Right lung (tissue), 5 donors: Measurements from ENCODE around the gene EGLN3. TPM values are rescaled to one million over a fixed set of nuclear protein-coding genes. Genes with fewer than 3 reads are reported as not detected.

ENCODE experiments used
- DNase-seq, 2 donors: peaks; one replicate each; pipeline ENCODE4 v3.0.0-alpha.2; 2013
- polyA plus RNA-seq, 5 donors: library from polyadenylated mRNA; unstranded; fragments of 120-200 nt; gene quantifications; one replicate each; pipeline versions ENCODE4 v1.2.1 to v1.2.3, GENCODE V29; 2013; ENCODE audit warnings: inconsistent platforms in 1 of 5, low replicate concordance in 1 of 5; ENCODE audit not compliant: insufficient read length in 5 of 5, insufficient read depth in 1 of 5

Gene EGLN3
- polyA plus RNA-seq, 5 donors, result 19.1 to 91.5 (median 43.7) TPM

DNA sequence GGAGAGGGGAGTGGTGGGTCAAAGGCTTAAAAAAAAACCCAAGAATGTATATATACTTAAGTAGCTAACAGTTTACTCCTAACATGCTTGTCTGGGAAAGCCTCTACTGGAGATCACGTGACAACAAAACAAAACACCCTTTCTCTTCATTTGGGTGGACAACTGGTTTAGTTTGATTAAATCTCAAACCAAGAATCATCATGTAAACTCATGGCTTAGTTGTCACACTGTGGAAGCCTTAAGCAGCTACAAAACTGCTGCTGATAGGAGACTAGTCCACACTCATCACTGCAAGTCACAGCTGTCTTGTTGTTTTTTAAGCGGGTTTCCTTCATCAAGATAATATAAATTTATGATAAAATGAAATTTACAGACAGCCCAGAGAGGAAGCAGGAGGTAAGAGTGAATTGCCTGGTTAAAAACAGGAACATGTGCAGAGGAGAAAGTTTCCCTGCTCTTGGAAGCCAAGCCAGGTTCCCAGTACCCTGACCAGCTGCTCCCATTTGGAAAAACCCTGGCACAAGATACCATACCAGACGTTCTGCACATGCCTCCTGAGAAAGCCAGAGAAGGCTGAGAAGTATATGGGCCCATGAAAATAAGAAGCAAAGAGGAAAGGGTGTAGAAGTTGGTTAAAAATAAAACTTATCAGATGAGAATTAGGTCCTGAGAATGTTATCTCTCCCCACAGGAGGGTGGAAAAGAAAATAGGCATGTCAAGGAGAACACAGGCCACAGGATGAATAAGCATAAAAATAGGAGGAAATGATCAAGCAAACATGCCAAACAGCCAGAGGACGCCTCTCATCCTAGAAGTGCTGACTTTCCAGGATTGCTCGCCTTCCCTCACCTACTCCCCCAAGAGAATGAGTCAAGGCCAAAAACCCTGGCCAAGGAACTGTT lies 34.0 kb downstream of the EGLN3 start:
- DNase-seq, result no peak

DNA sequence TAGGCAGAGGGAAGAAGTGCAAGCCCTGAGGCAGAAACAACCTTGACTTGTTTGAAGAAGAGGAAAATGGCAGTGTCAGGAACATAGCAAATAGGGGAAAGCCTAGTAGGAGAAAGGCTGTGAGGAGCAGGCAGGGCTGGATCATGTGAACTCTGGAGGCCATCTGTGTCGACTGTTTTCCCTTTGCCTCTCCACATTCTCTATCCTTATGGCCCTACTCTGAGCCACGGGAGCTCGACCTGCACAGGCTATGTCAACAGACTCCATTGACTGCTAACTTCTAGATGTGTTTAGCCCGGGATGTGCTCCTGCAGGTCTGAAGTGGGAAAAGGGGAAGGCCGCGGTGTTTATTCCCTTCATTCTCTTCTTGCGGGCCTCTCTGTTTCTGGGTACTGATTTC lies 35.2 kb downstream of the EGLN3 start:
- no peak for DNase-seq

DNA sequence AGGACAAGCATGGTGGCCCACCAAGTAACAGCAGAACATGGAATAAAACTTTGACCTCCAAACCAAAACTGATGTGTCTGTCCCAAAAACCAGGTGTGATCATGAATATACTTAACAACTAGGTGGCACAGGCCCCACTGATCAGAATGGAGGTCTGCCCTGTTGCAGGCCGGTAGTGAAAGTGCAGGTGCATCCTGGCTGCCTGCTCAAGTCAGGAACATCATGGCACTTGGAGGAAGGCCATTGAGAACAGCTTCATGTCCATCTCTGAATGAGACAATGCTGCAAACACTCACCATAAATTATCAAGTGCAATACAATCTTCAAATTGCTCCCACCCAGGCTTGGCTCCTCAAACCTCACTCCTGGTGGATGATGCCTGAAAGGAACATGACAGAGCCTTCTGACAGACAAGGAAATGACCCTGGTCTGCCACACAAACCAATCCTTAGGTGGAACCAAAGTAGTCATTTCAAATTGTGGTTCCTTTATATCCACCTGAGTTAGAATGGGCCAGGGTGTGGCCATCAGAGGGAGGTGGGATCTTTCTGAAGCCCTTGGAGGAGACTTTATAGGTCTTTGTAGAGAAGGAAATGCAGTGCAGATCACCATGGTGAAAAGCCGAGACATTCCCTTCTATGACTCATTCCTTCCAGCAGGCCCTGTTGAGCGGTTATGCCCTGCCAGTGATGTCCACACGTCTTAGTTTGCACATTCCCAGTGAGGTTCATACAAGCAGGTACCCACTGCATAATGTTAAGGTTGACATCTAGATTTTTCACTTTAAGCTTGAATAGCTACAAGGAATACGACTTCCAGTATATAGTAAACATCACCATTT lies 36.0 kb downstream of the EGLN3 start:
- no peak for DNase-seq

DNA sequence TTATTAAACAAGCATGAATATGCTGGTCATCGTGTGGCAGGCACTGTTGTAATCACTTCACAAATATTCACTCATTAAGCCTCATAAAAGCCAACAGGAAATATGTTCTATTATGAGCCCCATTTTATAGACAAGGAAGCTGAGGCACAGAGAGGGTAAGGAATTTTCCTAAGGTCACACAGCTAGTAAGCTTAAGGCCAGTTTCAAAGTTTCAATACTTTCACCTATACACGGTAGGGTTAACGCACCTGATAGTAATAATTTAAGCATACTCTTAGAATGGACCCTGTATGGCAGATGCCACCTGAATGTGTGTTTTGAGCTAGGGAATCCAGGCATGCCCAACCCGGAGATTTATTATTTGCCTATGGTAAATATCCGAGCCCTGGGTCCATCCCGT lies 39.8 kb downstream of the EGLN3 start:
- no peak for DNase-seq

DNA sequence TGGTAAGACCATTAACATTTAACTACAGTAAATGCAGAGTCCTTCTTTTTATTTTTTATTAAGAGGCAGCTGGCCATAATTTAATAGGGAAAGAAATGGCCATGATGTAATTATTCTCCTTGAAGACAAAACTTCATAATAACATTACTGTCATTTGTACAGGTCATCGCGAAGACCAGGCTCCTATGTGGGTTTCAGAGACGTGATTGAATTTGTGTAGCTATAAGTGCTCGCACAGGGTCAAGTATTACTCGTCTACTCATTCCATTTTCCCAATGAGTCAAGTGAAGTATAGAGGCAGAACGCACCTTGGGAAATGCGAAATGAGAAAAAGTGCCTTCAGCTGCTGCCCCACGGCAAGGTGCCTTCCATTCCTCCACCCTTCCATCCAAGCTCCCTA lies 40.4 kb downstream of the EGLN3 start:
- DNase-seq, result no peak

DNA sequence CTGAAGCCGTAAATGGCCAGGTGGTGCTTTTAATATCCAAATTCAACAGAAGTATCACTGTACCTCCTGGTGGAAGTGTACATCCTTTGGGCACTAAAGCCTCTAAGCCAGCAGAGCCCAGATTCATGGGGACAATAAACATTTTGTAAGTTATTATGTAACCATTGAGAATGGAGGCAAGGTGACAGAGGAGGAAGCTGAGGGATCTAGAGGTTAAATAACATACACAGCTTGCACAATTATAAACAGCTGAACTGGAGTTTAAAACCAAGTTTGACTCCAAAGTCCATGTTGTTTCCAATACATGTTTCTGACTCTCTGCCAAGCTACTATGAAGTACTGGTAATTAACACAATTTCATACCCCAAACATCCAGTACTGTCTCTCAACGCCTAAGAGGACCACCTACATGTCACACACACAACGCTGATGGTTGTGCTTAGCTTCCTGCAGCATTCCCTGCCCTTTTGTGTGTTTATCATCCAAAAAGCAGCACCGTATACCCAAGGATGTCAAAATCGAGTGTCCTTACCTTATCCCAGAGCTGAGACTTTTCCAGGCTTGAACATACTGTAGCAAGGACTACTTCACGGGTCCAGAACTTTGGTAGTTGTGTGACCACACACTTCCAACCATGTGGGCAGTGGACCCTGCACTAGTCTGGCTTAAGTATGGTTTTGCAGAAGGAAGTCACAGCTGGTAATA lies 41.3 kb downstream of the EGLN3 start:
- DNase-seq, result no peak

DNA sequence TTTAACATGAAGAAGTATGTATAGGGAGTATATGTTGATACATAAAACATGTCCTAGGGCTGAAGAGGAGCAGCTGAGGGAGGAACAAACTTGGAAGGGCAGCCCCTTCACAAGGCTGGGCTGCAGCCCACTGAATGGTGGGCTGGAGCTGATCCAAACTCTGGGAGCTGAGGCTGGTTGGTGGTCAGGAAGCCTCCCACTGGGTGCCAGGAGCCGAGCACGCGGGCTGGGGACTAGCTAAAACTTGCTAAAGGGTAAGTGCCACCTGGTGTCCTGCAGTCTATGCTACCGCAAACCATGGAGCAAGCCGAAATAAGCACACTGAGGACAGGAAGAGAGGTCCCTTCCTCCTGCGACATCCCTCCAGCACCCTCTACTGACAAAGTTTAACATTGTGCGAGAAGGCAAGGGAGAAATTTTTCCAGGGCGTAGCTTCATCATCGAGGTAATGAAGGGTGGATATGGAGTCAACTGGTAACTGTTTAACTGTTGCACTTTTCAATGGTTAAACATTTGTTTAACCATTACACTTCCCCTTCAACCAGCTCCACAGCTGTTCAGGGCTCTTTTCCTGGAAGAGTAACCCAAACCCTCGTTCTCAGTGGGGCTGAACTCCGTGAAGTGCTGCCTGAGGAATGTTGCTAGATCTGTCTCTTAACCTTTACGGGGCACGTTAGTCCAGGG lies 42.2 kb downstream of the EGLN3 start:
- DNase-seq, result no peak

DNA sequence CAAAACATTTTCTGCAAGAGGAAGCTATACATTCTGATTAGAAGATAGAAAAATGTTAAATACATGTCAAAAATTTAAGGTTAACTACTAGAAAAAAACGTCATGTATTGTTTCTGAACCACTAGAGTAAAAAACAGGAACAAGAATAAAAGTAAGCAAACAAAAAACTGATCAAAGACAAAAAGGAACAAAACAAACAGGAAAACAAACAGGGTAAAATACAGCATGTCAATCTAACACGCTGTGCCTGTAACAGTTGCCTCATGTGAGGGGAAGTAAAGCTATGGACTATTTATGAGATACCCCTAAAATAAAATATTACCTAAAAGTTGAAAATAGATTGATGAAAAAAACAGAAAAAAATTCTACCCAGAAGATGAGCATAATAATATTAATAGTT lies 43.9 kb downstream of the EGLN3 start:
- no peak for DNase-seq

DNA sequence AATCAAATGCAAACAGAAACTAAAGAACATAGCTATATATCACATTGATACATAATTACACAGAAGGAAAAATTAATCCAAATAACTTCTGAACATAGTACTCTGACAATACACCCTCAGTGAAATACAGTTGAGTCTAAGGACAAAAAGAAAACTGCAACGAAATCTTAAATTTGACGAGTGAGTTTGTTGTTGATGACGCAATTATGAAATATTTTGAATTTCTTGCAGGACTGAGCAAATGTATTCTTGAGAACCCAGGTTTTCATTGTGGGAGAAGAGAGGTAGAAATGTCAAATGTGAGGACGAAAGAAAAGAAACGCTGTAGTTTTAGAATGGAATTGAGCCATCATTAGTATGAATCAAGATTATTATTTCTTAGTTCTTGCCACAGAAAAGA lies 46.3 kb downstream of the EGLN3 start:
- DNase-seq, result no peak

DNA sequence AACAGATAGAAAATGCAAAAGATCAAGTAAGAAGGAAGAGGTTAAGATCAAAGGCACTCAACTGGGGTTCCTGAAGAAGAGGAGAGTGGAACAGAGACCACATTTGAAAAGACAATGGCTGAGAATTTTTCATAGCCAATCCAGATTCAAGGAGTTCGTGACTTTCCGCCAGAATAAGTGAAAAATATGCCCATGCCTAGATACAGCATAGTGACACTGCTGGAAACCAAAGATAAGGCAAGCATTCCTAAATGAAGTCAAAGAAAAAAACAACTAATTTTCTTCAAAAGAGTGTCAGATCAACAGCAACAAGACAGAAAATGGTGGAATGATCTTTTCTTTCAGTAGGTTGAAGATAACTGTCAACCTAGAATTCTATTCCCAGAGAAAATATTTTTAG lies 47.5 kb downstream of the EGLN3 start:
- no peak for DNase-seq

DNA sequence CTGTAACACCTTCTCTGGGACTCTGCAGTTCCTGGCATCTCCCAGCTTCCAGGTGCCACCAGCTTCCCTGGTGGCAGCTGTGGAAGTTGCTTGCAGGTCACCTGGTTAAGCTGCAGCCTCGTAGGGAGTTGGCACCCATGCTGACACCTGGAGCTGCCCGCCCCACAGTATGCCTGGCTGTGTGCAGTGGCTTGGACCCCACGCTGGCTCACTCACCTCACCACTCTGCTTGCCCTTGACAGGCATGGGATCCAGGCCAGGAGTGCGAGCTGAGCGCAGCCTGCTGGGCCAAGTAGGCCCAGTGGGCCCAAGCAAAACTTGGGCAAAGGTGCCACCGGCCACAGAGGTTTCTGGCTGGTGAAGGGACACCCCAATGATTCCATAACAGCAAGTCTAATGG lies 48.5 kb downstream of the EGLN3 start:
- DNase-seq, result no peak

DNA sequence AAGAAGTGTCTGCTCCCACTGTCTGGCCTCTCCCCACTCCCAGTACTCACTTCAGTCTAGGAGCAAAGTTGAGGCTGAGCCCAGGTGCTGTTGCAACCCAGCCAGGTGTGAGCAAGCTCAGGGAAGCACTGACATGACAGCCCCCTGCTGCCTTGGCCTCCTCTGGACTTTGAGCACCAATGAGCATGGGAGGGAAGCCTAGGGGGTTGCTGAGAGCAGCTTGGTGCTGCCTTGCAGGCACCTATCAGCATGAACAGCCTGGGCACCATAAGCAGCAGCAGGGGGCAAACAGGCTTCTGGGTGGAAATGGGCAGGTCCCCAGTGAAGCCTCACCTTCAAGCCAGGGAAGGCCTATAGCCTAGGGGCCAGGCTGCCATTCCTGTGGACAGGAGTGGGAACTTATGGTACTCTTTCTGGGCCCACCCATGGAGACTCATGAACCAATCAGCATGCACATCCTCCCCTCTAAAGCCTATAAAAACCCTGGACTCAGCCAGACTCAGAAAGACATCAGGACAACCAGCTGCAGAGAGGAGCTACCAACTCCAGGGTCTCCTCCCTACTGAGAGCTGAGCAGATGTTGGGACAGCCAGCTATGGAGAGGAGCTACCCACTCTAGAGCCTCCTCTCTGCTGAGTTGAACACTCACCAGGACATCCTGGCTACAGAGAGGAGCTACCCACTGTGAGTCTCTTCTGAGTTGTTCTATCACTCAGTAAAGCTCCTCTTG lies 49.3 kb downstream of the EGLN3 start:
- no peak for DNase-seq

DNA sequence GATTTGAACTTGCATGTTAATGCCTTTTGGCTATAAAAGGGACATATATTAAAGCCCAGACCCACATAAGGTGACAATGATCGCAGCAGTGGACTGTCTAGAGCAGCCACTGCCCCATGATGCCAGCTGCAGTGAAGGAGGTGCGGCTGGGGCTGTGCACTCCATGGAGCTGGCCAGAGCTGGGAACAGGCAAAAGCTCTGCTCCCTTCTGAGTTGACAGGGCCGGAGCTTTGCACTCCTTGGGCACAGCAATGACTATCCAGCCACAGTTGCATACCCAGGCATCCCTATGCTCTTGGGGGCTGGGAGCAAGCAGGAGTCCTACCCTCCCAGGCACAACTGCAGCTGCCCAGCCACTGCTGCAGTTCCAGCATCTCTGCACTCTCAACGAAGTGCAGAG lies 50.2 kb downstream of the EGLN3 start:
- no peak for DNase-seq

DNA sequence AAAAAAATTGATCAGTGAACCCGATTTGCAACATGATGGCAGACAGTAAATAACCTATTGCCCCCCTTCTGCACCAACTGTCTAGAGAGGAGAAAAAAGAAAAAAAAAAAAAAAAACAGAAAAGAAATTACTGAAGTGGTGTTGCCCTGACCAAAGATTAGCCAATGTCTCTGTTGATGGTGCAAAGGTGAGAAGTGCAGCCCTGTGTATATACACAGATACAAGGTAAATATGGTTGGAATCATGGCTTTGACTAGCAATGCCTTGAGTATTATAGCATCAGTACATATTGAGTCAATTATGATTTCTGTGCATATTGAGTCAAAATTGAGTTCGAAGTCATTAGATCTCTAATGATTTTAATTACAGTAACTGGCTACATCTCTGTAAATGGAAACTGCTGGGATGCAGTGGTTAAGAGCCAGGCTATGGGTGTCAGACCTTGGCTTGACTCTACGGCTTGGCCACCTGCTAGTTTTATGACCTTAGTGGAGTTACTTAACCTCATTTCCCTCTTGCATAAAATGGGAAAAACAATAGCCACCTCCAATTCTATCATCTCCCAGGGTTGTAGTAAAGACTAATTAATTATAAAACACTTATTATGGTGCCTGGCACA lies 51.0 kb downstream of the EGLN3 start:
- DNase-seq, result no peak

DNA sequence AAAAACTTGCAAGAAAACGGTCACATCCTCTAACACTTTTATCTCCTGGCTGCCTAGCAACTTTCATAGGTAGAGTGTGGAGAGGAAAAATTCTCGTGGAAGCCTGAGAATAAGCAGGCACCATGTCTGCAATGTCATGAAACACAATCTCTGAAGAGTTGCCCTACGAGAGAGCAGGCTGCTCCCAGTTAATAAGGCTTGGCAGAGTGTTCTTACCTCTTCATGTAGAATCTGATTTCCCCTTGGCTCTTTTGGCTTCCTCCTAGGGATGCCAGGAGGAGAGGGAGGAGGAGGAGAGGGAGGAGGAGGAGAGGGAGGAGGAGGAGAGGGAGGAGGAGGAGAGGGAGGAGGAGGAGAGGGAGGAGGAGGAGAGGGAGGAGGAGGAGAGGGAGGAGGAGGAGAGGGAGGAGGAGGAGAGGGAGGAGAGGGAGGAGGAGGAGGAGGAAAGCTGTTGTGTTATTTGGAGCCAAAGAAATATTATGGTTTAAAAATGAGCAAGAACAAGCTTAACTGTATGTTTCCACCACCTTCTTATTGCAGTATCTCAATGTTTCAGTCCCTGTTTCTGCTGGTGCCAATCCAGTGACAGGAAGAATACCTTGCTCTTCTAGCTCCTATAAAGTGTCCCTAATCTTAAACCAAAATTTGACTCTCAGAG lies 52.9 kb downstream of the EGLN3 start:
- DNase-seq, result no peak

DNA sequence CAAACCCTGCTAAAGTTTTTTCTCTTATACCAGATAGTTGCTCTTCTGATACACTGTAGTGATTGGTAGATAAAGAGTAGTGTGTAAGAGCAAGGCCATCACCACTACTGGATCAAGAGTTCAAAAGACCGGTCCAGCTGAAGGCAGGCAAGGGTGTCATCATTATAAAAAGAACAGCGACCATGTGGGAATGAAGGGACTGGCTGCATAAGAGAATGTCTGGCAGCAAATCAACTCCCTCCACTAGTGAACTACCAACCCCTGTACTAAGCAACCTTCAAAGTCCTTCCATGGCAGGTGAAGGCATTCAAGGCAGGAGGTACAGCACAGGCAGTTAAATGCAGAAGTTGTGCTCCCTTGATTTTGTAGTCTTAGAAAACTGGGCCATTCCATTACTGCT lies 53.5 kb downstream of the EGLN3 start:
- no peak for DNase-seq

DNA sequence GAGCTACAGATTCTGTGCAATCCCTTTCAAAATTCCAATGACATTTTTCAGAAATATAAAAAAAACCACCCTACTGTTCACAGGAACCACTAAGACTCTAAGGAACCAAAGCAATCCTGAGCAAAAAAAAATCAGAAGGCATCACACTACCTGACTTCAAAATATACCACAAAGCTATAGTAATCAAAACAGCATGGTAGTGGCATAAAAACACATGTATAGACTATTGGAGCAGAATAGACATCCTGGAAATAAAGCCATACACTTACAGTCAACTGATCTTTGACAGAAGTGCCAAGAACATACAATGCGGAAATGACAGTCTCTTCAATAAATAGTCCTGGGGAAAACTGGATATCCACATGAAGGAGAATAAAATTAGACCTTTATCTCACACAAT lies 56.5 kb downstream of the EGLN3 start:
- no peak for DNase-seq

DNA sequence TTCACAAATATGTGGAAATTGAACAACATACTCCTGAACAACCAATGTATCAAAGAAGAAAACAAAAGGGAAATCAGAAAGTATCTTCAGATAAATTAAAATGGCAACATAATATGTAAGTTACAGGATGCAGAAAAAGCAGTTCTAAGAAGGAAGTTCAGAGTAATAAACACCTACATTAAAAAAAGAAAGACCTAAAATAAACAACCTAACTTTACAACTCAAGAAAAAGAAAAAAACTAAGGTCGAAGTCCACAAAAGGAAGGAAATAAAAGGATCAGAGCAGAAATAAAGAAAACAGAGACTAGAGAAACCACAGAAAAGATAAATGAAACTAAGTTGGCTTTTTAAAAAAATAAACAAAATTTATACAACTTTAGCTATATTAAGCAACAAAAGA lies 59.2 kb downstream of the EGLN3 start:
- DNase-seq, result no peak

DNA sequence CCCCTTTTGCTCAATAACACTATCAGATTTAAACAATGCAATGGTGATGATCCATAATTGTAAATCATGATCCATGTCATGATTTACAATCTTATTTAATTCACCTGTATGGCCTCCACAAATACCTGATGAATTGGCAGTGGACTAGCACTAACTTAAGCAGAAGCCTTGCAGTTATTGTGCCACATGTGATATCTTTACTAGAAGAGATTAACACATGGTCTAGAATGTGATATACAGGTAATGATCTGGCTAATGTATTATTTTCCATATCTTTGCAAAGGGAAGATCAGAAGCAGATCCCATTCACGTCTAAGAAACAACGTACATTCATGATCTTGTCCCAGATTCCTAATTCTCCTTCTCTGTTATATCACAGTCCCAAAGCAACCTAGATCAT lies 66.0 kb downstream of the EGLN3 start:
- no peak for DNase-seq

DNA sequence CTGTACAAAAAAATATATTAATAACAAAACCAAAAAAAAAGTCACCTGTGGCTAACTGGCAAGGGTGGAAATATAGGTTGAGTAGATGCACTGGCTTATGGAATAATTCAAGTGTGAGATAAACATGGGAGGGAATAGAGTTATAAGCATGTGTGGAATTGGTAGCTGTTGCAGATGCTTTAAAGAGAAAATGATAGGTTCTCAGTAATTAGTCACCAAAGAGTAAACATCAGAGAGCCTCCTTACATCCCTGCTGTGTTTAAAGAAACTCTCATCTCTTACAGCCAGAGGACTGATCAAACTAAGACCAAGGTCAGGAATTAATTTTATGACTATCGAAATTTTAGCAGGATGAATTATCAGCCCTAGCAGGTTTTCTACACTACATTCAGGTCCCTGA lies 70.5 kb downstream of the EGLN3 start:
- no peak for DNase-seq
